ENCODE results near the gene PCDHB11. TPM values are rescaled to one million over a fixed set of nuclear protein-coding genes. Genes with fewer than 3 reads are reported as not detected.
"Not testable (repeated sequence)": the region's sequence is repeated elsewhere in the genome, so short reads cannot be mapped to it uniquely, and the experiment has no call there.

The PCDHB11 gene
- total and polyA plus RNA-seq, 7 donors: 0.08 to 1.8 (median 0.86) TPM

- DNase-seq (no peak), ATAC-seq (no peak)
- intact Hi-C loops (cut with DNase I): loop anchor here in 1 of 2 donors (5.0 kb wide), 1 partner anchor 1154 kb away; no protein-coding TSS in a partner anchor
- TF ChIP-seq, protein P1, sequence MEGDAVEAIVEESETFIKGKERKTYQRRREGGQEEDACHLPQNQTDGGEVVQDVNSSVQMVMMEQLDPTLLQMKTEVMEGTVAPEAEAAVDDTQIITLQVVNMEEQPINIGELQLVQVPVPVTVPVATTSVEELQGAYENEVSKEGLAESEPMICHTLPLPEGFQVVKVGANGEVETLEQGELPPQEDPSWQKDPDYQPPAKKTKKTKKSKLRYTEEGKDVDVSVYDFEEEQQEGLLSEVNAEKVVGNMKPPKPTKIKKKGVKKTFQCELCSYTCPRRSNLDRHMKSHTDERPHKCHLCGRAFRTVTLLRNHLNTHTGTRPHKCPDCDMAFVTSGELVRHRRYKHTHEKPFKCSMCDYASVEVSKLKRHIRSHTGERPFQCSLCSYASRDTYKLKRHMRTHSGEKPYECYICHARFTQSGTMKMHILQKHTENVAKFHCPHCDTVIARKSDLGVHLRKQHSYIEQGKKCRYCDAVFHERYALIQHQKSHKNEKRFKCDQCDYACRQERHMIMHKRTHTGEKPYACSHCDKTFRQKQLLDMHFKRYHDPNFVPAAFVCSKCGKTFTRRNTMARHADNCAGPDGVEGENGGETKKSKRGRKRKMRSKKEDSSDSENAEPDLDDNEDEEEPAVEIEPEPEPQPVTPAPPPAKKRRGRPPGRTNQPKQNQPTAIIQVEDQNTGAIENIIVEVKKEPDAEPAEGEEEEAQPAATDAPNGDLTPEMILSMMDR (IDR thresholded peaks at IDR 0.05): no peak
- Histone ChIP-seq H3K9me3 (peaks cover 2% of the 10 kb centered on the region), H3K4me3 (no peak overlapping the region), H3K4me1 (no peaks in the 10 kb centered on the region), H3K36me3 (ENCODE audit: insufficient read depth in 1 of 2, low read depth in 1 of 2) (no peaks in the 10 kb centered on the region), H3K27ac (no peak overlapping the region), H3K27me3 (ENCODE audit: insufficient read depth in 3 of 3, low read length in 2 of 3) (peaks cover 0 to 55% (median 7%) of the 10 kb centered on the region in 3 donors)
- 60 to 75% (median 65%) methylated on average over 1 of the region's 1 CpG for WGBS, 3 donors
Observed at GRCh38 chr5:141175933-141176332, 23.5 kb upstream of the PCDHB11 start.

DNA sequence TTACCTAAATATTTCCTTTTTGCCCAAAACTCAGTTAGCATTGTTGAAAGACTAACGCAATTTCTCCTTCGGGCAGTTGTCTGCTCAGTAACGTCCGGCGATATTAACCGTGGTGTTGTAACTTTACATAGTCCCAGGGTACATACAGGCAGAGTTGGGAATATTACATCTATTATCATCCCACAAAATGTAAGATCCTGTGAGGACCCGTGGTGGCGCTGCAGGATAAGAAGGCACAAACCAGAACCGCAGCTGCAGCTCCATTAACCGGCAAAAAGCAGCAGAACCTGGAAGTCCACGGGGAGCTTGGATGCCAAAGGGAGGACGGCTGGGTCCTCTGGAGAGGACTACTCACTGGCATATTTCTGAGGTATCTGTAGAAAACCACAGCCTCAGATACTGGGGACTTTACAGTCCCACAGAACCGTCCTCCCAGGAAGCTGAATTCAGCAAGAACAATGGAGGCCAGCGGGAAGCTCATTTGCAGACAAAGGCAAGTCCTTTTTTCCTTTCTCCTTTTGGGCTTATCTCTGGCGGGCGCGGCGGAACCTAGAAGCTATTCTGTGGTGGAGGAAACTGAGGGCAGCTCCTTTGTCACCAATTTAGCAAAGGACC is 21.7 kb upstream of the PCDHB11 start, which contains the start of gene PCDHB8:
PCDHB8 (plus strand) TSS at position 214 of the 615 bp plus-strand sequence; CDS start at position 459, 245 bp downstream.
- 24 to 27% (median 25%) methylated on average over 12 to 14 of the region's 18 CpGs for WGBS, 3 donors
- not testable (repeated sequence) for H3K4me3 ChIP-seq; DNase-seq; H3K4me1 ChIP-seq; H3K27ac ChIP-seq; H3K36me3 ChIP-seq (ENCODE audit: insufficient read depth in 1 of 2, low read depth in 1 of 2); ATAC-seq
- intact Hi-C loops (cut with DNase I): loop anchor here in 1 of 2 donors (5.0 kb wide), 1 partner anchor 1155 kb away; no protein-coding TSS in a partner anchor
- peaks cover 0 to 61% (median 6%) of the 10 kb centered on the region in 3 donors for H3K27me3 ChIP-seq (ENCODE audit: insufficient read depth in 3 of 3, low read length in 2 of 3)
- peaks cover 12% of the 10 kb centered on the region for H3K9me3 ChIP-seq

DNA sequence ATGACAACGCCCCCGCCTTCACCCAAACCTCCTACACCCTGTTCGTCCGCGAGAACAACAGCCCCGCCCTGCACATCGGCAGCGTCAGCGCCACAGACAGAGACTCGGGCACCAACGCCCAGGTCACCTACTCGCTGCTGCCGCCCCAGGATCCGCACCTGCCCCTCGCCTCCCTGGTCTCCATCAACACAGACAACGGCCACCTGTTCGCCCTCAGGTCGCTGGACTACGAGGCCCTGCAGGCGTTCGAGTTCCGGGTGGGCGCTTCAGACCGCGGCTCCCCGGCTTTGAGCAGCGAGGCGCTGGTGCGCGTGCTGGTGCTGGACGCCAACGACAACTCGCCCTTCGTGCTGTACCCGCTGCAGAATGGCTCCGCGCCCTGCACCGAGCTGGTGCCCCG is 20.1 kb upstream of the PCDHB11 start:
- H3K27me3 ChIP-seq (ENCODE audit: insufficient read depth in 3 of 3, low read length in 2 of 3): peaks cover 0 to 66% (median 7%) of the 10 kb centered on the region in 3 donors

GRCh38 chr5:141179876-141180275 is 19.6 kb upstream of the PCDHB11 start:
- peaks cover 13% of the 10 kb centered on the region for H3K9me3 ChIP-seq
- H3K27me3 ChIP-seq (ENCODE audit: insufficient read depth in 3 of 3, low read length in 2 of 3): peaks cover 0 to 67% (median 6%) of the 10 kb centered on the region in 3 donors
- not testable (repeated sequence) for H3K4me1 ChIP-seq; H3K4me3 ChIP-seq; DNase-seq; H3K36me3 ChIP-seq (ENCODE audit: insufficient read depth in 1 of 2, low read depth in 1 of 2); H3K27ac ChIP-seq; ATAC-seq
- WGBS, 3 donors: 15 to 44% (median 37%) methylated on average over 16 to 32 of the region's 32 CpGs
- intact Hi-C loops (cut with DNase I): loop anchor here in 1 of 2 donors (5.0 kb wide), 1 partner anchor 1158 kb away; no protein-coding TSS in a partner anchor

More for the DNA sequence above, 20.1 kb upstream of the PCDHB11 start:
- H3K9me3 ChIP-seq: peaks cover 15% of the 10 kb centered on the region
- 35 to 43% (median 40%) methylated on average over 18 to 35 of the region's 39 CpGs for WGBS, 3 donors
- not testable (repeated sequence) for ATAC-seq; H3K4me3 ChIP-seq; H3K27ac ChIP-seq; H3K36me3 ChIP-seq (ENCODE audit: insufficient read depth in 1 of 2, low read depth in 1 of 2); H3K4me1 ChIP-seq; DNase-seq
- intact Hi-C loops (cut with DNase I): loop anchor here in 1 of 2 donors (5.0 kb wide), 1 partner anchor 1157 kb away; no protein-coding TSS in a partner anchor

DNA sequence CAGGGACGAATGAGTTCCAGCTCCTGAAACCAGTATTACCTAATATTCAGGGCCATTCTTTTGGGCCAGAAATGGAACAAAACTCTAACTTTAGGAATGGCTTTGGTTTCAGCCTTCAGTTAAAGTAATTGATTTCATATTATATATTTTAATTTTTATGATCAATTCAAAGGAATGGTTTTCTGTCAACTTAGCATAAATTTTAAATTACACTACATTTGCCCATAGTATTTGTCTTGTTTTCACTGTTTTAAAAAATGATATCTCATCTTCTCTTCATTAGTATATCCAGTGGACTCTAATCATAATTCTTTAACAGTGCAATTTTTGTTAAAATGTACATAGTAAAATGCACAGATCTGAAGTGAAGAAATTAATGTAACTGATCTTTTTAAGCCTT is 19.1 kb upstream of the PCDHB11 start:
- DNase-seq (no peak), ATAC-seq (no peak)
- no peaks in the 10 kb centered on the region for H3K4me1 ChIP-seq
- no peak overlapping the region for H3K27ac ChIP-seq
- H3K36me3 ChIP-seq (ENCODE audit: insufficient read depth in 1 of 2, low read depth in 1 of 2): no peaks in the 10 kb centered on the region
- peaks cover 0 to 63% (median 5%) of the 10 kb centered on the region in 3 donors for H3K27me3 ChIP-seq (ENCODE audit: insufficient read depth in 3 of 3, low read length in 2 of 3)
- 26 to 65% (median 50%) methylated on average over 1 of the region's 1 CpG for WGBS, 3 donors
- H3K4me3 ChIP-seq: no peak overlapping the region
- peaks cover 13% of the 10 kb centered on the region for H3K9me3 ChIP-seq
- TF ChIP-seq, protein P1 (IDR thresholded peaks at IDR 0.05): no peak
- intact Hi-C loops (cut with DNase I): no loop called here

GRCh38 chr5:141182248-141182647 is 17.2 kb upstream of the PCDHB11 start, which contains the start of gene PCDHB16:
TSS of gene PCDHB16 (plus strand) at chr5:141182387. CDS start at chr5:141182560, 173 bp downstream.
- intact Hi-C loops (cut with DNase I): no loop called here

GRCh38 chr5:141184117-141184855 is 15.1 kb upstream of the PCDHB11 start:
- H3K27me3 ChIP-seq (ENCODE audit: insufficient read depth in 3 of 3, low read length in 2 of 3): peaks cover 0 to 41% (median 5%) of the 10 kb centered on the region in 3 donors
- 34 to 35% (median 34%) methylated on average over 17 to 50 of the region's 69 CpGs for WGBS, 3 donors
- DNase-seq; H3K4me1 ChIP-seq; H3K4me3 ChIP-seq; ATAC-seq; intact Hi-C loops (cut with DNase I); H3K36me3 ChIP-seq (ENCODE audit: insufficient read depth in 1 of 2, low read depth in 1 of 2); H3K27ac ChIP-seq: not testable (repeated sequence)
- peaks cover 19% of the 10 kb centered on the region for H3K9me3 ChIP-seq

More at GRCh38 chr5:141182248-141182647, 17.2 kb upstream of the PCDHB11 start, which contains the start of gene PCDHB16:
- Histone ChIP-seq H3K27ac (no peak within 1 kb of the TSS), H3K9me3 (peaks cover 19% of the 10 kb centered on the region), H3K4me3 (peak within 1 kb of the TSS; percentile 43), H3K4me1 (no peaks in the 10 kb centered on the region), H3K36me3 (ENCODE audit: insufficient read depth in 1 of 2, low read depth in 1 of 2) (no peaks in the 10 kb centered on the region), H3K27me3 (ENCODE audit: insufficient read depth in 3 of 3, low read length in 2 of 3) (peaks cover 0 to 49% (median 5%) of the 10 kb centered on the region in 3 donors)
- 6 to 11% (median 10%) methylated on average over 13 of the region's 13 CpGs for WGBS, 3 donors
- DNase-seq (peak in 1 of 2 donors; percentile 29), ATAC-seq (no peak)
- TF ChIP-seq, protein P1 (IDR thresholded peaks at IDR 0.05): peak; percentile 23
